ENCODE results near the gene CLTCL1.

CLTCL1 gene

GRCh38 chr22:19147195-19147780, 144.2 kb downstream of the CLTCL1 start:
- no peak for DNase-seq

GRCh38 chr22:19146215-19146968, 145.1 kb downstream of the CLTCL1 start:
- no peak for DNase-seq

- DNase-seq, result no peak
Measured at GRCh38 chr22:19143967-19144400, 147.5 kb downstream of the CLTCL1 start.

- no peak for DNase-seq
Measured at GRCh38 chr22:19143212-19143611, 148.3 kb downstream of the CLTCL1 start.

GRCh38 chr22:19142394-19142793, 149.1 kb downstream of the CLTCL1 start:
- DNase-seq, result no peak

- DNase-seq, result no peak
Measured at GRCh38 chr22:19139974-19140373, 151.5 kb downstream of the CLTCL1 start.

- DNase-seq, result no peak
Measured at GRCh38 chr22:19139001-19139356, 152.5 kb downstream of the CLTCL1 start.

GRCh38 chr22:19138217-19139000, 153.1 kb downstream of the CLTCL1 start:
- DNase-seq, result no peak

GRCh38 chr22:19137384-19138216, 153.9 kb downstream of the CLTCL1 start:
- no peak for DNase-seq

- no peak for DNase-seq
Measured at GRCh38 chr22:19136915-19137314, 154.6 kb downstream of the CLTCL1 start.

GRCh38 chr22:19134874-19135273, 156.6 kb downstream of the CLTCL1 start:
- no peak for DNase-seq

- no peak for DNase-seq
Measured at GRCh38 chr22:19134176-19134831, 157.2 kb downstream of the CLTCL1 start.

GRCh38 chr22:19133561-19133960, 158.0 kb downstream of the CLTCL1 start:
- DNase-seq, result no peak

GRCh38 chr22:19132693-19133400, 158.7 kb downstream of the CLTCL1 start:
- DNase-seq, result no peak

- DNase-seq, result no peak
Measured at GRCh38 chr22:19132153-19132552, 159.4 kb downstream of the CLTCL1 start.

GRCh38 chr22:19131685-19132015, 159.9 kb downstream of the CLTCL1 start:
- DNase-seq, result no peak

- DNase-seq, result no peak
Measured at GRCh38 chr22:19130959-19131684, 160.4 kb downstream of the CLTCL1 start, which contains the start of gene TSSK2. TSS of gene TSSK2 (plus strand) at chr22:19131308. CDS start at chr22:19131400, 92 bp downstream.

GRCh38 chr22:19129871-19130270, 161.6 kb downstream of the CLTCL1 start:
- no peak for DNase-seq
